ENCODE data around the gene PTGES3.

PTGES3 gene

GRCh38 chr12:56616925-56617324, 71.2 kb downstream of the PTGES3 start:
- no peak for DNase-seq

GRCh38 chr12:56616244-56616643, 71.8 kb downstream of the PTGES3 start:
- no peak for DNase-seq

GRCh38 chr12:56614627-56615026, 73.5 kb downstream of the PTGES3 start:
- no peak for DNase-seq
